GM12891 (cell line): ENCODE results near the gene SARDH.

Experiments
- DNase-seq: peaks from one replicate; pipeline ENCODE4 v3.0.0; 2011; ENCODE audit warnings: low spot score; ENCODE audit not compliant: insufficient read length
- FAIRE-seq: peaks from 2 replicates; lab custom pipeline; 2011; peaks lifted over from hg19 to GRCh38; lab: Jason Lieb, UNC
- PAX5 ChIP-seq: IDR thresholded peaks from 2 replicates; pipeline ENCODE4 v1.6.1; 2011; ENCODE audit warnings: low read length, moderate library complexity, mild to moderate bottlenecking; ENCODE audit not compliant: insufficient read depth, severe bottlenecking
- POLR2A ChIP-seq: IDR thresholded peaks from 2 replicates; pipeline ENCODE4 v1.6.1; 2011; ENCODE audit warnings: low read depth, low read length, control low read depth
- POLR2AphosphoS5 ChIP-seq: IDR thresholded peaks from 2 replicates; pipeline ENCODE4 v1.6.1; 2011; ENCODE audit warnings: low read depth, low read length, control low read depth
- POU2F2 ChIP-seq: IDR thresholded peaks from 2 replicates; pipeline ENCODE4 v1.6.1; 2011; ENCODE audit warnings: low read depth, mild to moderate bottlenecking, control low read depth, low read length, moderate library complexity
- SPI1 ChIP-seq: IDR thresholded peaks from 2 replicates; pipeline ENCODE4 v1.6.1; 2011; ENCODE audit warnings: low read depth, low read length, control low read depth
- TAF1 ChIP-seq: IDR thresholded peaks from 2 replicates; pipeline ENCODE4 v1.6.1; 2011; ENCODE audit warnings: low read depth, low read length, control low read depth

SARDH gene

GRCh38 chr9:133635533-133636531 lies 102.3 kb downstream of the SARDH start, which contains the start of gene DBH:
TSS of gene DBH (plus strand) at chr9:133636363. CDS start at chr9:133636372, 9 bp downstream.
- DNase-seq (no peak), FAIRE-seq (no peak)
- TF ChIP-seq SPI1 (no peak), POLR2AphosphoS5 (no peak), POU2F2 (no peak), PAX5 (no peak), POLR2A (no peak), TAF1 (no peak)

- FAIRE-seq (no peak), DNase-seq (no peak)
- TF ChIP-seq PAX5 (no peak), POLR2A (no peak), TAF1 (no peak)
Measured at GRCh38 chr9:133635098-133635497, 103.1 kb downstream of the SARDH start.

GRCh38 chr9:133634081-133634691 lies 104.0 kb downstream of the SARDH start:
- FAIRE-seq (no peak), DNase-seq (no peak)
- TF ChIP-seq POU2F2 = no peak
- TF ChIP-seq TAF1 = no peak
- TF ChIP-seq POLR2A = no peak
- TF ChIP-seq PAX5 = no peak
- TF ChIP-seq SPI1 = no peak
- no peak for TF ChIP-seq POLR2AphosphoS5

- no peak for TF ChIP-seq POLR2A
- TF ChIP-seq TAF1 = no peak
- no peak for TF ChIP-seq SPI1
- no peak for TF ChIP-seq PAX5
- no peak for TF ChIP-seq POU2F2
- no peak for TF ChIP-seq POLR2AphosphoS5
- FAIRE-seq (no peak), DNase-seq (no peak)
Measured at GRCh38 chr9:133633681-133634080, 104.5 kb downstream of the SARDH start.

GRCh38 chr9:133632806-133633680 lies 105.1 kb downstream of the SARDH start:
- FAIRE-seq = no peak
- TF ChIP-seq POLR2A (no peak), PAX5 (no peak), TAF1 (no peak), POU2F2 (no peak), POLR2AphosphoS5 (no peak), SPI1 (no peak)
- no peak for DNase-seq

GRCh38 chr9:133631111-133631510 lies 107.0 kb downstream of the SARDH start:
- no peak for DNase-seq
- no peak for FAIRE-seq
- TF ChIP-seq TAF1 (no peak), POLR2A (no peak), POU2F2 (no peak), SPI1 (no peak), POLR2AphosphoS5 (no peak), PAX5 (no peak)

GRCh38 chr9:133629221-133630110 lies 108.7 kb downstream of the SARDH start:
- TF ChIP-seq SPI1 = no peak
- no peak for TF ChIP-seq PAX5
- no peak for TF ChIP-seq TAF1
- no peak for TF ChIP-seq POU2F2
- TF ChIP-seq POLR2AphosphoS5 = no peak
- TF ChIP-seq POLR2A = no peak
- DNase-seq (no peak), FAIRE-seq (no peak)

- TF ChIP-seq PAX5 (no peak), POLR2AphosphoS5 (no peak), SPI1 (no peak), TAF1 (no peak)
- DNase-seq (no peak), FAIRE-seq (no peak)
Measured at GRCh38 chr9:133628766-133629165, 109.4 kb downstream of the SARDH start.
